Activated CD8-positive, alpha-beta T cell treated with anti-CD3 and anti-CD28 coated beads for 36 hours (primary cell): Measurements from ENCODE around the gene GALNT6. TPM values are rescaled to one million over a fixed set of nuclear protein-coding genes. Genes with fewer than 3 reads are reported as not detected.
A peak's percentile ranks its signal among the peaks of the same experiment; 100 is the strongest.

Source experiments
- ATAC-seq: fragments of 200-7000 bp; cut with Tn5 transposase; one replicate; pipeline ENCODE4 v1.10.0; 2021; ENCODE audit warnings: mild to moderate bottlenecking, moderate library complexity
- CTCF ChIA-PET: fragments of 350-600 bp; sonication (Branson Sonifier 250); formaldehyde crosslinking; loops from one replicate; lab custom pipeline; 2021; ENCODE audit warnings: antibody characterized with exemption; lab: Charles Lee
- POLR2A ChIA-PET: fragments of 350-600 bp; sonication (Branson Sonifier 250); formaldehyde crosslinking; loops from one replicate; lab custom pipeline; 2021; ENCODE audit warnings: antibody characterized with exemption; lab: Charles Lee
- DNase-seq: peaks from one replicate; pipeline ENCODE4 v3.0.0-alpha.2; 2020
- H3K27ac Mint-ChIP-seq: one replicate; pipeline ENCODE4 v1.8.0; 2021; ENCODE audit warnings: mild to moderate bottlenecking, mixed read lengths
- H3K27me3 Mint-ChIP-seq: one replicate; pipeline ENCODE4 v1.8.0; 2021; ENCODE audit warnings: mixed read lengths
- H3K36me3 Mint-ChIP-seq: one replicate; pipeline ENCODE4 v1.8.0; 2021; ENCODE audit warnings: low read depth, mixed read lengths
- H3K4me1 Mint-ChIP-seq: one replicate; pipeline ENCODE4 v1.8.0; 2021; ENCODE audit warnings: low read depth, mixed read lengths
- H3K4me3 Mint-ChIP-seq: one replicate; pipeline ENCODE4 v1.8.0; 2021; ENCODE audit warnings: mild to moderate bottlenecking, moderate library complexity, mixed read lengths
- H3K9me3 Mint-ChIP-seq: one replicate; pipeline ENCODE4 v1.8.0; 2021; ENCODE audit warnings: mixed read lengths
- CTCF ChIP-seq: fragments of 200-600 bp; IDR thresholded peaks from one replicate; pipeline ENCODE4 v1.8.0; 2022; ENCODE audit warnings: antibody characterized with exemption, mild to moderate bottlenecking
- intact Hi-C: fragments of 100-400 bp; cut with micrococcal nuclease; formaldehyde crosslinking; loops from one replicate; pipeline ENCODE4 v1.10.0; 2022
- total RNA-seq, 2 experiments: library from RNA; stranded (reverse); gene quantifications; one replicate each; pipeline ENCODE4 v1.2.3, GENCODE V29; 2021

The GALNT6 gene
- total RNA-seq, 2 experiments from 2014 or later = 18.0 to 22.3 TPM

- Mint-ChIP-seq H3K27ac (peak overlapping the region; percentile 98), H3K36me3 (peaks cover 28% of the 10 kb centered on the region), H3K4me1 (peaks cover 72% of the 10 kb centered on the region), H3K4me3 (peak overlapping the region; percentile 91), H3K9me3 (no peaks in the 10 kb centered on the region), H3K27me3 (no peaks in the 10 kb centered on the region)
- no peak for TF ChIP-seq CTCF
- ATAC-seq = peak; percentile 66
- POLR2A ChIA-PET = interaction anchor here (0.7 to 1.8 kb wide), 6 partner anchors 9 to 298 kb away, joined by 3 to 8 read pairs (median 3); partner anchors contain the start of gene CSRNP2
- CTCF ChIA-PET = interaction anchor here (0.9 to 5.9 kb wide), 5 partner anchors 12 to 53 kb away, joined by 3 to 38 read pairs (median 3); partner anchors contain the start of gene SMAGP
- DNase-seq = peak; percentile 80
- intact Hi-C loops = no loop called here
Observed at GRCh38 chr12:51323317-51323960, 67.8 kb downstream of the GALNT6 start.

- CTCF ChIA-PET = interaction anchor here (0.9 to 5.9 kb wide), 4 partner anchors 13 to 19 kb away, joined by 3 to 38 read pairs (median 3); no protein-coding TSS in a partner anchor
- intact Hi-C loops = no loop called here
- TF ChIP-seq CTCF = no peak
Observed at GRCh38 chr12:51322452-51322851, 68.8 kb downstream of the GALNT6 start.

GRCh38 chr12:51321882-51322281 lies 69.3 kb downstream of the GALNT6 start:
- peaks cover 38% of the 10 kb centered on the region for H3K36me3 Mint-ChIP-seq
- H3K4me1 Mint-ChIP-seq = peaks cover 67% of the 10 kb centered on the region
- no peaks in the 10 kb centered on the region for H3K27me3 Mint-ChIP-seq
- ChIA-PET POLR2A (interaction anchor here (0.8 to 1.6 kb wide), 2 partner anchors 10 to 54 kb away, joined by 3 to 4 read pairs; no protein-coding TSS in a partner anchor), CTCF (interaction anchor here (0.9 to 5.9 kb wide), 3 partner anchors 12 to 30 kb away, joined by 3 to 38 read pairs (median 4); no protein-coding TSS in a partner anchor)
- intact Hi-C loops = no loop called here
- no peaks in the 10 kb centered on the region for H3K9me3 Mint-ChIP-seq
- peak overlapping the region; percentile 75 for H3K27ac Mint-ChIP-seq
- H3K4me3 Mint-ChIP-seq = peak overlapping the region; percentile 91
- ATAC-seq = no peak
- no peak for TF ChIP-seq CTCF
- DNase-seq = no peak

More at GRCh38 chr12:51322452-51322851, 68.8 kb downstream of the GALNT6 start:
- no peaks in the 10 kb centered on the region for H3K27me3 Mint-ChIP-seq
- no peaks in the 10 kb centered on the region for H3K9me3 Mint-ChIP-seq
- peak overlapping the region; percentile 91 for H3K4me3 Mint-ChIP-seq
- DNase-seq (peak; percentile 69), ATAC-seq (peak; percentile 18)
- POLR2A ChIA-PET = interaction anchor here (0.6 to 1.6 kb wide), 6 partner anchors 10 to 297 kb away, joined by 3 to 4 read pairs (median 3); partner anchors contain the start of gene CSRNP2
- peaks cover 69% of the 10 kb centered on the region for H3K4me1 Mint-ChIP-seq
- H3K36me3 Mint-ChIP-seq = peaks cover 34% of the 10 kb centered on the region
- peak overlapping the region; percentile 98 for H3K27ac Mint-ChIP-seq

- Mint-ChIP-seq H3K27me3 (no peaks in the 10 kb centered on the region), H3K4me1 (peaks cover 64% of the 10 kb centered on the region), H3K36me3 (peaks cover 42% of the 10 kb centered on the region), H3K4me3 (peak overlapping the region; percentile 91), H3K9me3 (no peaks in the 10 kb centered on the region), H3K27ac (peak overlapping the region; percentile 75)
- POLR2A ChIA-PET = interaction anchor here (0.6 to 1.3 kb wide), 5 partner anchors 14 to 312 kb away, joined by 3 to 6 read pairs (median 3); no protein-coding TSS in a partner anchor
- intact Hi-C loops = no loop called here
- TF ChIP-seq CTCF = no peak
- no peak for ATAC-seq
- no peak for DNase-seq
- CTCF ChIA-PET = interaction anchor here (0.9 to 5.9 kb wide), 3 partner anchors 21 to 82 kb away, joined by 3 to 38 read pairs (median 4); partner anchors contain the start of gene DAZAP2
Observed at GRCh38 chr12:51320695-51321320, 70.4 kb downstream of the GALNT6 start.
